Stimulated activated effector memory CD8-positive, alpha-beta T cell treated with anti-CD3 and anti-CD28 coated beads, Interleukin-12 subunit alpha, Interleukin-12 subunit beta, amount 100 ng/mL, for 72 hours (primary cell): ENCODE results near the gene NFASC.

ENCODE experiments used
- ATAC-seq: fragments of 150-1000 bp; cut with Tn5 transposase; 2 replicates; pipeline ENCODE4 v1.10.0; 2021
- DNase-seq, 2 donors: peaks; one replicate each; pipeline ENCODE4 v3.0.0; 2021 to 2022; ENCODE audit warnings: low spot score in 2 of 2
- H3K27ac Mint-ChIP-seq: one replicate; pipeline ENCODE4 v1.8.0; 2022; ENCODE audit warnings: mild to moderate bottlenecking, mixed read lengths
- H3K36me3 Mint-ChIP-seq: one replicate; pipeline ENCODE4 v1.8.0; 2022; ENCODE audit warnings: mild to moderate bottlenecking, mixed read lengths
- H3K4me1 Mint-ChIP-seq: one replicate; pipeline ENCODE4 v1.8.0; 2022; ENCODE audit warnings: mixed read lengths
- H3K4me3 Mint-ChIP-seq: one replicate; pipeline ENCODE4 v1.8.0; 2022; ENCODE audit warnings: mild to moderate bottlenecking, mixed read lengths
- H3K9me3 Mint-ChIP-seq: one replicate; pipeline ENCODE4 v1.8.0; 2022; ENCODE audit warnings: mixed read lengths

NFASC gene

DNA sequence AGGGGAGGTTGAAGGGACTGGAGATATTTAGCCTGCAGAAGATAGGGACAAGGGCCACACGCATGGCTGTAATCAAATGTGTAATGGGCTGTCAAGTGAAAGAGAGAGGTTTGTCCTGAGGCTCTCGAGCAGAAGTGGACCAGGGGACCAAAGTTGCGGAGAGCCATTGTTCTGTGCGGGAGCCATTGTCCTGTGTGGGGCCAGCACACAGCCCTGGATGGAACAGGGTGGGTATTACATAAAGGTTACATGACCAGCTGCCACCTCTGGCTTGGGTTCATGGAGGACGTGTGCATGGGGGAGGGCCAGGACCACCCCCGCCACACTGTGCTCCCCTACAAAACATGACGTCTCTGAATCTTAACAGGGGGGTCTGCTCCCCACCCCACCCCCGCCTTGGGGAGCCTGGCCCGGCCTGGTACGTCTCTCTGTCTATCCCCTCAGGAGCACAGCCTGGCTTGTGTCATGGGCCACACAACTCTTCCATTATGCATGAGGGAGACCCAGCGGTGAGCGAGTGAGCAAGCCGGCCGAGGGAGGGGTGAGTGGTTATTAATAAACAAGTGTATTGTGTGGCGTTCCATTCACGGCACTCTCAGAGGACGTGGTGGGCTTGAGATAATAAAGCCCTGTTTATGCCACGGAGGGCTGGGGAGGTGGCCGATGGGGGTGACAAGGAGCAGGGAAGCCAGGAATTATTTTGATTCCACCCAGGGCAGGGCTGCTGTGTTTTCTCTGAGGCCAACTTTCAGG lies at the start of gene NFASC:
Gene NFASC, plus strand, starts transcription at position 703 of the 753 bp plus-strand sequence. CDS start 73,454 bp downstream, outside the sequence.
- H3K4me3 Mint-ChIP-seq: no peak within 1 kb of the TSS
- no peaks in the 10 kb centered on the region for H3K4me1 Mint-ChIP-seq
- DNase-seq (no peak), ATAC-seq (no peak)
- H3K9me3 Mint-ChIP-seq: no peaks in the 10 kb centered on the region
- no peaks in the 10 kb centered on the region for H3K36me3 Mint-ChIP-seq
- no peak within 1 kb of the TSS for H3K27ac Mint-ChIP-seq

DNA sequence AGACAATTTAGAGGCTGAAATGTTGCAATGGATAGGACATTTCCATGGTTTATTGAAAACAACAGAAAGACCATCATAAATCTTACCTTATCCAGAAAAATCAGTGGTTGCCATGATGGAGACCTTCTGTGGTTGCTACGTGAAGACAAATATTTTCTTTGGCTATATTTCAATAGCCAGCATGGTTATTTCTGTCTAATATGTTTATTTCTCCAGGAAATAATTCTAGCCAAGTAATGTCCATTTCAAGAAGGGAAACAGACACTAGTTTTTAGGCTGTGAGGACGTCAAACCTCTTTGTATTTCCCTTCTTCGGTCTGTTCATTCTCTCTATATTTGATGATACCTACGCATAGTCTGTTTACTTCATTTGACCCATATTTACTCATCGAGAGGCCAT lies 49.2 kb upstream of the NFASC start:
- Mint-ChIP-seq H3K36me3 (no peaks in the 10 kb centered on the region), H3K4me1 (no peaks in the 10 kb centered on the region), H3K27ac (no peak overlapping the region), H3K4me3 (no peak overlapping the region), H3K9me3 (no peaks in the 10 kb centered on the region)
- ATAC-seq (no peak), DNase-seq (no peak)

DNA sequence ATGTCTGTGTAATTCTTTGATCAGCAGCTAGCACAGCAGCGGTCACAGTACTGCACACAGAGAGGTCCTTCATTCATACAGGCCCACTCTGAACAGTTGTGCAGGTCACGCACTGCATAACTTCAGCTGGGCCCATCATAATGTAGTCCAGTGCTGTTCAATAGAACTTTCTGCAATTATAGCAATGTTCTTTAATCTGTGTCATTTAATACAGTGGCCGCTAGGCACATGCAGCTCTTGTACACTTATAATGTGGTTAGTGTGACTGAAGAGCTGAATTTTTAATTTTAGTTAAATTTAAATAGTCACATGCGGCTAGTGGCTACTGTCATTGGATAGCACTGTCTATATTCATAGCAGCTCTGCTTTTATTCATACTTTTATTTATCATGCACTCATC lies 48.7 kb upstream of the NFASC start:
- no peak for ATAC-seq
- no peak overlapping the region for H3K4me3 Mint-ChIP-seq
- no peaks in the 10 kb centered on the region for H3K4me1 Mint-ChIP-seq
- DNase-seq: no peak
- H3K36me3 Mint-ChIP-seq: no peaks in the 10 kb centered on the region
- H3K27ac Mint-ChIP-seq: no peak overlapping the region
- no peaks in the 10 kb centered on the region for H3K9me3 Mint-ChIP-seq

DNA sequence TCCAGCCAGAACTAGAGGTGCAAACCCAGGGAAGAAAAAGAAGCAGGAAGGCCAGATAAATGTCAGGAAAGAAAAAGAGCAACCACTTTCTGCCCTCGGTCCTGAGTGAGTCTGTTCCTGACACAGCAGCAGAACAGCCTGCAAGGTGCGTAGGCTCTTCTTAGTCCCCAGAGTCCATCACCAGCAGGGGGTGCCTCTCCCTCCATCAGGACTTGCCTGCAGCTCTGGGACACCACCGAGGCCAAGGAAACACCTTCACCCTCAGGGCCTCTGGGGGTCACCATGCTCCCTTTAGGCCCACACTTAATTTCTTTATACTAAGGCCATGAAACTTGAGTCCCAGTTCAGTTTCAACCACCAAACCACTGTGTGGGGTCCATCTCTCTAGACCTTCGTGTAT lies 43.7 kb upstream of the NFASC start:
- no peak overlapping the region for H3K27ac Mint-ChIP-seq
- ATAC-seq: peak; percentile 39
- no peaks in the 10 kb centered on the region for H3K9me3 Mint-ChIP-seq
- DNase-seq: no peak
- no peaks in the 10 kb centered on the region for H3K36me3 Mint-ChIP-seq
- H3K4me1 Mint-ChIP-seq: peaks cover 9% of the 10 kb centered on the region
- H3K4me3 Mint-ChIP-seq: no peak overlapping the region

- peak; percentile 20 to 54 for DNase-seq
- H3K4me3 Mint-ChIP-seq: peak overlapping the region; percentile 53
These were observed 42.3 kb upstream of the NFASC start for GRCh38 chr1:204828352-204828850.

DNA sequence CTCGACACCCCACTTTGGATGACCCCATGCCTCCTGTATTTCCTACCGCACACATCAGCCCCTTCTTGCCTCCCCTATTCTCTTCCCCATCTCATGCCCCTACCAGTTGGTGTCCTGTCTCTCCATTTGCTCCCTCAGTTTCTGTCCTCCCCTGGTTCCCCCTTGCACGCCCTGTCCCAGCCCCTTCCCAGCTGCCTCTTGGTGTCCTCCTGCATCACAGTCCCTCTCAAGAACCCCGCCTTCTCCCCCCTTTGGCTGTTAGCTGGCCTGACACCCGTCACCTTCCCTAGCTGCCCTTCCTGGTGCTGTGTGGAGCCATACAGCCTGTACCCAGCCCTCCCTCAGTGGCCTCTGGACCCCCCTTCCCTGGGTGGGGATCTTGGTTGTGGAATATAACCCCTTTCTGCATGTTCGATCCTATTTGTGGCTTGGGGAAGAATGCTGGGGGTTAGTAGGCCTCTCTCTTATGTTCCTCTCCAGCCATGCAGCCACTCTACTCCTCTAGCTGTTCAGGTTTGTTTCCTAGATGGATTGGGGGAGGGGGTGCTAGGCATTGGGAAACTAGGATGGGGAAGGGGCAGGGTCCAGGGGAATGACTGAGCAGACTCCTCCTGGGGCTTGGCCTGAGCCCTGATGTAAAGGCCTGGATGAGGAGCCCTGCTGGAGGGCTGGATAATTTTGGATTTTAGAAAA lies 41.4 kb upstream of the NFASC start:
- Mint-ChIP-seq H3K4me1 (peaks cover 9% of the 10 kb centered on the region), H3K9me3 (no peaks in the 10 kb centered on the region), H3K4me3 (peak overlapping the region; percentile 53), H3K27ac (no peak overlapping the region), H3K36me3 (no peaks in the 10 kb centered on the region)
- ATAC-seq (no peak), DNase-seq (no peak)

More at GRCh38 chr1:204828352-204828850, 42.3 kb upstream of the NFASC start:
- H3K9me3 Mint-ChIP-seq: no peaks in the 10 kb centered on the region
- H3K27ac Mint-ChIP-seq: no peak overlapping the region
- peaks cover 9% of the 10 kb centered on the region for H3K4me1 Mint-ChIP-seq
- no peaks in the 10 kb centered on the region for H3K36me3 Mint-ChIP-seq
- peak; percentile 75 for ATAC-seq

GRCh38 chr1:204830747-204831146 lies 39.9 kb upstream of the NFASC start:
- DNase-seq: no peak
- H3K4me1 Mint-ChIP-seq: peaks cover 9% of the 10 kb centered on the region
- H3K4me3 Mint-ChIP-seq: no peak overlapping the region
- H3K27ac Mint-ChIP-seq: no peak overlapping the region
- no peak for ATAC-seq
- H3K9me3 Mint-ChIP-seq: no peaks in the 10 kb centered on the region
- H3K36me3 Mint-ChIP-seq: no peaks in the 10 kb centered on the region

- peaks cover 9% of the 10 kb centered on the region for H3K4me1 Mint-ChIP-seq
- H3K9me3 Mint-ChIP-seq: no peaks in the 10 kb centered on the region
- H3K36me3 Mint-ChIP-seq: no peaks in the 10 kb centered on the region
- H3K27ac Mint-ChIP-seq: no peak overlapping the region
- DNase-seq (no peak), ATAC-seq (no peak)
- H3K4me3 Mint-ChIP-seq: no peak overlapping the region
These were observed 39.5 kb upstream of the NFASC start for GRCh38 chr1:204831186-204831585.

- Mint-ChIP-seq H3K4me1 (peaks cover 2% of the 10 kb centered on the region), H3K27ac (no peak overlapping the region), H3K4me3 (no peak overlapping the region), H3K36me3 (no peaks in the 10 kb centered on the region), H3K9me3 (peaks cover 6% of the 10 kb centered on the region)
- DNase-seq: no peak
- ATAC-seq: no peak
These were observed 36.3 kb upstream of the NFASC start for GRCh38 chr1:204834336-204834735.

DNA sequence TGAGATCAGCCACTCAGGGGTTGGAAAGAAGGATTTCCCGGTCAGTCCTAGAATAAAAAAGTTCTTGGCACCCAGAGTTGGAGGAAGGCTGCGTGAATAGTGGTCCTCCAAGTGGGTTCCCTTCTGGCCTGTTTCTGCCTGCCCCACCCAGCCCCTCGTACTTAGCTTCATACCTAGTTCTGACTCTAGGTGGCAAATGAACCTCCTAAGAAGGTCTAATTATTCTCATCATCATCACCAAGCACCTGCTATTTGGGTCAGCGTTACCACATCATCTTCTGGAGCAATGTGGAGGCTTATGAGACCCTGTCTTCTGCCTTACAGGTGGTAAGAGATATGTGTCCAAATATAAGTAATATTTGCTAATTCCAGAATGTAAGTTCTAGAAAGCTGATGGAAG lies 35.9 kb upstream of the NFASC start:
- ATAC-seq: no peak
- no peaks in the 10 kb centered on the region for H3K4me1 Mint-ChIP-seq
- no peak for DNase-seq
- H3K9me3 Mint-ChIP-seq: peaks cover 6% of the 10 kb centered on the region
- no peak overlapping the region for H3K27ac Mint-ChIP-seq
- no peak overlapping the region for H3K4me3 Mint-ChIP-seq
- no peaks in the 10 kb centered on the region for H3K36me3 Mint-ChIP-seq

GRCh38 chr1:204835737-204836136 lies 34.9 kb upstream of the NFASC start:
- peaks cover 6% of the 10 kb centered on the region for H3K9me3 Mint-ChIP-seq
- no peak for ATAC-seq
- H3K27ac Mint-ChIP-seq: no peak overlapping the region
- no peaks in the 10 kb centered on the region for H3K4me1 Mint-ChIP-seq
- H3K4me3 Mint-ChIP-seq: no peak overlapping the region
- H3K36me3 Mint-ChIP-seq: no peaks in the 10 kb centered on the region
- DNase-seq: no peak

DNA sequence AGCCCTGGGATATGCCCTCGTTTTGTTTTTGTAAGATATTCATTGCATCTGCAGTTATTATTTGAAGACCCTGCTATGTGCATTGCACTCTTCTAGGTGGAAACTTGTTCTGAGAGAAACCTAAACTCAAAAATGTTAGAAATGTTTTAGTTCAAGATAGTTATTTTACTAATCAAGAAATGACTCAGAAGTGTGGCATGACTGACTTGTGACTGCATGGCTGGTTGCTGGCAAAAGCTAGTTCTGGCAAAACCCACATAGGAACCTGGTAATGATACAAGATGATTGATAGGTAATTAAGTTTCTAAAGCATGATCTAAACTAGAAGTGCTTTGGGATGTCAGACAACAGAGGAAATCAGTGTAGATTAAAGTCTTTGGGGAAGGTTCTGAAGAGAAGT lies 33.8 kb upstream of the NFASC start:
- Mint-ChIP-seq H3K4me1 (no peaks in the 10 kb centered on the region), H3K36me3 (no peaks in the 10 kb centered on the region), H3K9me3 (peaks cover 6% of the 10 kb centered on the region), H3K27ac (no peak overlapping the region), H3K4me3 (no peak overlapping the region)
- ATAC-seq (no peak), DNase-seq (no peak)

DNA sequence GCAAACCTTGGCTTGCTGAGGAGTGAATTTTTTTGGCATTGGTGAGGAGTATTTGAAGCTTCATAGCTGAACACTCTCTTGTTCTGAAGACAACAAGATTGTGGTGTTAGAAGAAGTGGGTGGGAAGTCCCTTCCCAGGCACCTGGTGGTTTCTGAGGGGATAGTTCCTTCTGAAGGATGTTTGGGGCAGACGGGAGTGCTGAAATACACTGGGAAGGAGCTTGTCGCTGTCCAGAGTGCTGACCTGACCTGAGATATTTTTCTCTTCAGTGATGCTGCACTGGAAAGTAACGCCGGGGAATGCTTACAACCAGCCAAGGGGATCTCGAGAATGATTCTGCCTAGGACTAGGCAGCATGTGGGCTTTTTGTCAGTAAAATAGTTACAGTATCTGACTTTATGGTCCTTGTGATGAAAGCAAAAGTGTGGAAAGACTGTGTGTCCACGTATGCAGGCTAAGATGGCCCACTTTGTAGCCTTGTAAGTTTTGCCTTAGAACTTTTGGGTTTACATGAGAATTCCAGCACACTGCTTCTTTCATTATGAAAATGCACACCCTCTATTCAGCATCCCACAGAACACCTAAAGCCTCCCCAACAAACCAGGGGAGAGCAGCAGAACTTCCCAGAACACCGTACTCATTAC lies 33.1 kb upstream of the NFASC start:
- ATAC-seq (no peak), DNase-seq (no peak)
- no peak overlapping the region for H3K4me3 Mint-ChIP-seq
- H3K4me1 Mint-ChIP-seq: no peaks in the 10 kb centered on the region
- H3K36me3 Mint-ChIP-seq: no peaks in the 10 kb centered on the region
- H3K27ac Mint-ChIP-seq: no peak overlapping the region
- peaks cover 6% of the 10 kb centered on the region for H3K9me3 Mint-ChIP-seq

- DNase-seq (no peak), ATAC-seq (no peak)
- Mint-ChIP-seq H3K4me1 (no peaks in the 10 kb centered on the region), H3K27ac (no peak overlapping the region), H3K36me3 (no peaks in the 10 kb centered on the region), H3K4me3 (no peak overlapping the region), H3K9me3 (peaks cover 6% of the 10 kb centered on the region)
These were observed 29.3 kb upstream of the NFASC start for GRCh38 chr1:204841316-204841715.

- no peak for DNase-seq
- H3K9me3 Mint-ChIP-seq: peaks cover 6% of the 10 kb centered on the region
- ATAC-seq: no peak
- no peak overlapping the region for H3K4me3 Mint-ChIP-seq
- no peaks in the 10 kb centered on the region for H3K36me3 Mint-ChIP-seq
- H3K4me1 Mint-ChIP-seq: no peaks in the 10 kb centered on the region
- no peak overlapping the region for H3K27ac Mint-ChIP-seq
These were observed 28.9 kb upstream of the NFASC start for GRCh38 chr1:204841798-204842197.

- DNase-seq (no peak), ATAC-seq (no peak)
- H3K27ac Mint-ChIP-seq: no peak overlapping the region
- no peak overlapping the region for H3K4me3 Mint-ChIP-seq
- H3K36me3 Mint-ChIP-seq: no peaks in the 10 kb centered on the region
- peaks cover under 1% of the 10 kb centered on the region for H3K9me3 Mint-ChIP-seq
- H3K4me1 Mint-ChIP-seq: no peaks in the 10 kb centered on the region
These were observed 28.3 kb upstream of the NFASC start for GRCh38 chr1:204842369-204842768.
